Measurements from ENCODE around the gene DLG2. TPM values are rescaled to one million over a fixed set of nuclear protein-coding genes. Genes with fewer than 3 reads are reported as not detected.

DLG2 gene
- total and polyA plus RNA-seq, 2 of the 8 experiments (the other 6 are each of a cell fraction or from before 2014, with no cell fraction given) = 1.7 to 14.3 TPM

DNA sequence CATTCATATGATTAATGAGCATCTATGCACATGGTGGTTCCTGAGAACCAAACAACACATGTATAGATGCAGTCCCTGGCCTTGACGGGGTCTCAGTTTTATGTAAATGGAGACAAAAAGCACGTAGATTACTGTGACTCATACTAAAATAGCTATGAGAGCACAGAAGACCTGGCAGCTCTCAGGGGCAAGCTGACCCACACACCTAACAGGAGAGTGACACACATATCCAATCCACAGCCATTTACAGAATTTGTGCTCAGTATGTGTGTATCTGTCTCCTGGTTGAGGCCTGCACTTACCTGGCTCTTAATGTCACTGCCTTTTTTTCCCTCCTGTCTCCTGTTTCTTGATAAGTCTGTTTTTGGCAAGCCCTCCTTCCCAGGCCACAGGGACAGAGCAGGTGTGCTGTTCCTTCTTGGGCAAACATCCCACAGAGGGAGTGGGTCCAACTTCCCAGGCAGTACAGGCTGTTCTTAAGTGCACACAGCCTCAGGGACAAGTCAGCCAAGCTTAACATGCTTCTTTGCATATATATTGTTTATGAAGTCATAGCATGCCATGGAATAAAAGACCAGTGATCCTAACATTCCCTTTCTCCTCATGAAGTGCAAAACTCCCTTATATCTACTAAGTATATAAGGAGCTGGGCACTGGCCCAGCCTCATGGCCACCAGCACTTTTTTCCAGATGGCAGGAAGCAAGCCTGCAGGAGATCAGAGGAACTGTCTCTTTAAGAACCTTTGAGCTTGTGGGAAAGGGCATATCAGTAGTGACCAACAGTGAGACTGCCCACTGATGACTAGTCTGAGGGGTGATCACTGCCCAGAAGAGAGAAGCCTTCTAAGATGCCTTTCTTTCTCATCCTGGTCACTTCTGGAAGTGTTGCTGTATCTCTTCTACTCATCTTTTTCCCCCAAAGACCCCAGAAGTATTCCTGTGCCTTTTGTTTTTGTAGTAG is 2216.3 kb downstream of the DLG2 start (continued):
- TF ChIP-seq RAD21 (IDR thresholded peaks at IDR 0.05 in 1 of 2, conservative IDR thresholded peaks at IDR 0.05 in 1 of 2; ENCODE audit: low read depth in 2 of 2, low read length in 2 of 2) (no peak), JUND (IDR thresholded peaks at IDR 0.05; ENCODE audit: low read length) (no peak), SIN3A (conservative IDR thresholded peaks at IDR 0.05 in 1 of 2, IDR thresholded peaks at IDR 0.05 in 1 of 2; ENCODE audit: low read depth in 1 of 2, low read length in 2 of 2) (no peak), BCL11A (IDR thresholded peaks at IDR 0.05; ENCODE audit: low read depth in 2 of 2, low read length in 2 of 2) (no peak), SP1 (IDR thresholded peaks at IDR 0.05; ENCODE audit: low read depth, low read length) (no peak), POU5F1 (IDR thresholded peaks at IDR 0.05; ENCODE audit: low read depth, low read length) (no peak)
- TF ChIP-seq, protein P1, sequence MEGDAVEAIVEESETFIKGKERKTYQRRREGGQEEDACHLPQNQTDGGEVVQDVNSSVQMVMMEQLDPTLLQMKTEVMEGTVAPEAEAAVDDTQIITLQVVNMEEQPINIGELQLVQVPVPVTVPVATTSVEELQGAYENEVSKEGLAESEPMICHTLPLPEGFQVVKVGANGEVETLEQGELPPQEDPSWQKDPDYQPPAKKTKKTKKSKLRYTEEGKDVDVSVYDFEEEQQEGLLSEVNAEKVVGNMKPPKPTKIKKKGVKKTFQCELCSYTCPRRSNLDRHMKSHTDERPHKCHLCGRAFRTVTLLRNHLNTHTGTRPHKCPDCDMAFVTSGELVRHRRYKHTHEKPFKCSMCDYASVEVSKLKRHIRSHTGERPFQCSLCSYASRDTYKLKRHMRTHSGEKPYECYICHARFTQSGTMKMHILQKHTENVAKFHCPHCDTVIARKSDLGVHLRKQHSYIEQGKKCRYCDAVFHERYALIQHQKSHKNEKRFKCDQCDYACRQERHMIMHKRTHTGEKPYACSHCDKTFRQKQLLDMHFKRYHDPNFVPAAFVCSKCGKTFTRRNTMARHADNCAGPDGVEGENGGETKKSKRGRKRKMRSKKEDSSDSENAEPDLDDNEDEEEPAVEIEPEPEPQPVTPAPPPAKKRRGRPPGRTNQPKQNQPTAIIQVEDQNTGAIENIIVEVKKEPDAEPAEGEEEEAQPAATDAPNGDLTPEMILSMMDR (IDR thresholded peaks at IDR 0.05; ENCODE audit: control extremely low read depth in 1 of 3, insufficient read depth in 1 of 3, low read depth in 1 of 3, low read length in 3 of 3) = no peak
